Stimulated activated CD4-positive, alpha-beta T cell treated with anti-CD3 and anti-CD28 coated beads, Interleukin-15, amount 100 ng/mL, for 24 hours (primary cell): ENCODE data around the gene SCARB1.

Experiments
- DNase-seq: peaks from one replicate; pipeline ENCODE4 v3.0.0-alpha.2; 2020

The SCARB1 gene

GRCh38 chr12:124841558-124841945 is 22.1 kb downstream of the SCARB1 start:
- no peak for DNase-seq

GRCh38 chr12:124837958-124838803 is 25.5 kb downstream of the SCARB1 start:
- no peak for DNase-seq

GRCh38 chr12:124837249-124837897 is 26.3 kb downstream of the SCARB1 start:
- no peak for DNase-seq

- no peak for DNase-seq
These were observed 26.9 kb downstream of the SCARB1 start for GRCh38 chr12:124836759-124837158.

- DNase-seq = no peak
These were observed 27.8 kb downstream of the SCARB1 start for GRCh38 chr12:124835656-124836410.

- no peak for DNase-seq
These were observed 28.8 kb downstream of the SCARB1 start for GRCh38 chr12:124834822-124835221.

GRCh38 chr12:124833693-124834122 is 30.0 kb downstream of the SCARB1 start:
- DNase-seq = no peak

- DNase-seq = no peak
These were observed 30.8 kb downstream of the SCARB1 start for GRCh38 chr12:124832856-124833255.

GRCh38 chr12:124831590-124831989 is 32.1 kb downstream of the SCARB1 start:
- DNase-seq = no peak

- DNase-seq = no peak
These were observed 33.4 kb downstream of the SCARB1 start for GRCh38 chr12:124830306-124830705.

GRCh38 chr12:124829708-124830304 is 33.9 kb downstream of the SCARB1 start:
- DNase-seq = no peak

GRCh38 chr12:124829008-124829707 is 34.5 kb downstream of the SCARB1 start:
- no peak for DNase-seq

- no peak for DNase-seq
These were observed 35.2 kb downstream of the SCARB1 start for GRCh38 chr12:124828264-124829007.

- no peak for DNase-seq
These were observed 36.0 kb downstream of the SCARB1 start for GRCh38 chr12:124827588-124828184.

GRCh38 chr12:124824195-124824594 is 39.5 kb downstream of the SCARB1 start:
- DNase-seq = no peak

GRCh38 chr12:124823272-124823970 is 40.2 kb downstream of the SCARB1 start:
- no peak for DNase-seq

GRCh38 chr12:124822218-124822617 is 41.4 kb downstream of the SCARB1 start:
- DNase-seq = no peak

- no peak for DNase-seq
These were observed 42.1 kb downstream of the SCARB1 start for GRCh38 chr12:124821252-124822200.

GRCh38 chr12:124820199-124820598 is 43.5 kb downstream of the SCARB1 start:
- no peak for DNase-seq
